NOMO-1 treated with dmso at 0.1 percent for 144 hours (cell line): ENCODE results near the gene IGFBP3.
"Not testable (repeated sequence)": the region's sequence is repeated elsewhere in the genome, so short reads cannot be mapped to it uniquely, and the experiment has no call there.

Experiments
- DNase-seq: peaks from one replicate; lab custom pipeline; 2025; ENCODE audit not compliant: unreplicated experiment; lab: John Stamatoyannopoulos, UW

Gene IGFBP3, protein sequence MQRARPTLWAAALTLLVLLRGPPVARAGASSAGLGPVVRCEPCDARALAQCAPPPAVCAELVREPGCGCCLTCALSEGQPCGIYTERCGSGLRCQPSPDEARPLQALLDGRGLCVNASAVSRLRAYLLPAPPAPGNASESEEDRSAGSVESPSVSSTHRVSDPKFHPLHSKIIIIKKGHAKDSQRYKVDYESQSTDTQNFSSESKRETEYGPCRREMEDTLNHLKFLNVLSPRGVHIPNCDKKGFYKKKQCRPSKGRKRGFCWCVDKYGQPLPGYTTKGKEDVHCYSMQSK

DNA sequence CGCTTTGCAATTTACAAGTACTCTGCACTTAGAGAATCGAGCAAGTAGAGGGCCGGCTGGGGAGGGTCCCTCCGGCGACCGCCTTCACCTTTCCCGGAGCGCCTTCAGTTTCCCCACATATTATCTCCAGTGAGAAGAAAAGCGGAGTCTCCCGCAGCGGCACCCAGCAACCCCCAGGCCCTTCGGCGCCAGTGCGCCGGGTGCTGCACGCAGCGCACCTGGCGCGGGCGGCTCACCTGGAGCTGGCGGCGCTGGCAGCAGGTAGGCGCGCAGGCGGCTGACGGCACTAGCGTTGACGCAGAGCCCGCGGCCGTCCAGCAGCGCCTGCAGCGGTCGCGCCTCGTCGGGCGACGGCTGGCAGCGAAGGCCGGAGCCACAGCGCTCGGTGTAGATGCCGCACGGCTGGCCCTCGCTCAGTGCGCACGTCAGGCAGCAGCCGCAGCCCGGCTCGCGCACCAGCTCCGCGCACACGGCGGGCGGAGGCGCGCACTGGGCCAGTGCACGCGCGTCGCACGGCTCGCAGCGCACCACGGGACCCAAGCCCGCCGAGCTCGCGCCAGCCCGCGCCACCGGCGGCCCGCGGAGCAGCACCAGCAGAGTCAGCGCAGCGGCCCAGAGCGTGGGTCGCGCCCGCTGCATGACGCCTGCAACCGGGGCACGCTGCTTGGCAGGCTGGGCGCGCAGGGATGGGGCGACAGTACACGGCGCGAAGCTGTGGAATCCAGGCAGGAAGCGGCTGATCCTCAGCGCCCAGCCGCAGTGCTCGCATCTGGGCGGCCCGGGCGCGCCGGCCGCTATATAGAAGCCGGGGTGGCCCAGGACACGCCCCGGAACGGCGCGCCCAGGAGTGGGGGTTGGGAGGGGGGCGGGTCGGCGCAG, at the start of gene IGFBP3:
IGFBP3 (minus strand) TSS at position 771 of the 879 bp plus-strand sequence; CDS start at position 639, 132 bp downstream.
- DNase-seq, result no peak

DNA sequence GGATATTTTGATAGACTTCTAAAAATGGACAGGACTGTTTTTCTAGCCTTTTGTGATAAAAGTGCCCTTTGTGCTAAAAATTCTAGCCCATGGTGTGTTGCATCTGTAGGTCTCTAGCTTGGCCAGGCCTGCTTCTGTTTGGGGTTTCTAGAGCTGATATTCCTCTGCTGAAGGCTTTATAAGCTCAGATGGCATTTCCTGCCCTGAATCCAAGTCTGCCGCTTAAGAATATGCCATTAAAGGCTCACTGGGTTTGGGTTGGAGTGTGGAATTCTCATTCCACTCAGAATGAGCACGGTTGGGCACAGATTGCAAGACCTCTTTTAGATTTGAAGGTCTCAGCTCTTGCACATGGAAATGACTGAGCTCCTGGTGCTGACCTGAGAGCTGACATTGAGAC, 49.4 kb upstream of the IGFBP3 start:
- DNase-seq, result no peak

DNA sequence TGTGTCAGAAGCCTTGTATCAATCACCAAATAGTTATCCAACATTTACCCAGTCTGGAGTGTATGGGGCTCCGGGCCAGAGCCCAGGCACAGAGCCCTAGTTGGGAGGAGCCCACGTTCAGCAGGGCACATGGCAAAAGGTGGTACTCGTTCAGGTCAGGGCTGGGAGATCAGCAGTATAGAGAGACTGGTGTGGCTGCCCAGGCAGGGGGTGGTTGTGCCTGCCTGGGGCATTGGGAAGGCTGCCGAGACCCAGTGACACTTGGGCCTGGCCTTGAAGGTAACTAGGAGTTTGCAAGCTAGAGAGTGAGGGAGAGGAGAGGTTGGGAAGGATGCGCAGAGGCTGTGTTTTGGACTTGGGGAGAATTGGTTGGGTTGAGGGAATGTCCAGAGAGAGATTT, 48.9 kb upstream of the IGFBP3 start:
- no peak for DNase-seq

DNA sequence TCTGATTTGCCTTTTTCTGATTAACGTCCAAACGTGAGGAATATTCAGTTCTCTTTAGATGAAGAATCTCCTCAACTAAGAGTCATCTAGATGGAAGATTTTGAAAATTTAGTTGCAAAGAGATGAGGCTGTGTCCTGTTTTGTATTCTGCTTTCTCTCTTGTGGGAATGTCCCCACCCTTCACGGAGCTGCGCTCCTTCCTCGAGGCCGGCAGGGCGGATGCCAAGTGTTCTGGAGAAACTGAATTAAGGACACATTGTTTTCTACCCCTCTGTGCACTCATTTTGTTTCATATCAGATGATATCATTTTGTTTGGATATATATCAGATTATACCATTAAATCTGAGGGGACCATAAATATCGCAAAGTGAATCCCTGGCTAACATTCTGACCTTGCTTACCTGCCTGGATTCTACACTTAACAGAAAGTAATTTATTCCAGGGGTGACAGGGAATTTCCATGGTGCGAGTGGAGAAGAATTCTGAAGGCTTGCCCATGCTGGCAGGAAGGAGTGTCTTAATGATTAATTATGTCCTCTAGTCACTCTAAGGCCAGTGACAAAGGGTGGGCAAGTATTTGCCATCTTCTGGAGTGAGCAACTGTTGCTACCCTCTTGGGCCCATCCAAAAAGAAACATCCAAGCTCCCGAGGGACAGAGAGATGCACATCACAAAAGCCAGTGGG, 47.9 kb upstream of the IGFBP3 start:
- DNase-seq, result no peak

DNA sequence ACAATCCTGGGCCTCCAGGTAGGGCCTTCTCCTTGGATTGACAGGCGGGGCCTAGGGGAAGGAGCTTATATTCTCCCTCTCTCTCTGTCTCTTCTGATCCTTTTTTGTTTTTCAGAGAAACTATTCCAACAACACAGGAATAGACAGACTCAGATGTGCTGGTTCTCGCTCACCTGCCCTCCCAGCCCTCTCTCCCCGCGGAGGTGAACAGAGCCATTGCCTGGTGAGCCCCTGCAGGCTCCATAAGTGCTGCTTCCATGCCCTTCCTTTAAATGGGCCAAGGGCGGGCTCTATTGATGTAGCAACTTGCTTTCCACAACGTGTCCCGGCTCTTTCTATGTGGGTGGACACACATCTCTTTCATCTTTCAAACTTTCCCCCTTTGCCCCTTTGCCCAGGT, 47.2 kb upstream of the IGFBP3 start:
- DNase-seq, result no peak

DNA sequence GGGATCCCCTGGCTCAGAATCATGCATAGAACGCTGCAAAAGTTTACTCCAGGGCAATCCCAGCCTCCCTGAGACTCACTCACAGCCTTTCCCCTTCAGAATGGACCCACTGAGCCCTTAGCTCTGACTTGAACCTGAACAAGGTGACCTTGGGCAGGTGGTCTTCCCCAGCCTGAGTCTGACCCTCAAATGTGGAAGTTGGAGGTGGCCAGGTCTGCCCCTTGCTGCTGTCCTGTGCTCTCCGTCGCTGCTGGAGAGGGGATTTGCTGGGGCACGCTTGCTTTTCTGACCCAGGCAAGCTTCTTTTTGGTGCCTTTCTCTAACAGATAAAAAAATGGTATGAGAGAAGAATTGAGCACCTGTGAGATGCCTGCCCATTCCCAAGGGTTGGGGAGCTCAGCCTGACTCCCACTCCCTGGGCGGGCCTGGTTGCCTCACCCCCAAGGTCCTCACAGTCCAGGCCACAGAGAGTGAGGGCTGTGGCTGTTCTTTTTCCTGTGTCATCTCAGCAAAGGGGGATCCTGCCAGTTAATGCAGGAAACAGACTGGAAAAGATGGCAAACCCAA, 46.6 kb upstream of the IGFBP3 start:
- DNase-seq, result no peak

DNA sequence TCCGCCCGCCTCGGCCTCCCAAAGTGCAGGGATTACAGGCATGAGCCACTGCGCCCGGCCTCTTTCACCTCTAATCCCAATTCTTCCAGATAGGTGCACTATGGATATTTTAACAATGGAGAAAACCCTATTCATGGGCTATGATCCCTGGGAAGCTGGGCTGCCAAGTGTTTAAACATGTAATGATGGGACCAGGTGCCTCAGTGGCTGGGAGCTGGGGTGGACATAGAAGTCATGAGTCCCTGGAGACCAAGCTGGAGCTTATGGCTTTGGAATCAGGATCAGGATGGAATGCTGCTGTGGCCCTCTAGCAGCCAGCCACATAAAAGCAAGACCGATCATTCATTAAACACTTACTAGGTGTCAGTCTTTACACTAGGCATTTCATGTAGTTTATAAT, 41.8 kb upstream of the IGFBP3 start:
- no peak for DNase-seq

DNA sequence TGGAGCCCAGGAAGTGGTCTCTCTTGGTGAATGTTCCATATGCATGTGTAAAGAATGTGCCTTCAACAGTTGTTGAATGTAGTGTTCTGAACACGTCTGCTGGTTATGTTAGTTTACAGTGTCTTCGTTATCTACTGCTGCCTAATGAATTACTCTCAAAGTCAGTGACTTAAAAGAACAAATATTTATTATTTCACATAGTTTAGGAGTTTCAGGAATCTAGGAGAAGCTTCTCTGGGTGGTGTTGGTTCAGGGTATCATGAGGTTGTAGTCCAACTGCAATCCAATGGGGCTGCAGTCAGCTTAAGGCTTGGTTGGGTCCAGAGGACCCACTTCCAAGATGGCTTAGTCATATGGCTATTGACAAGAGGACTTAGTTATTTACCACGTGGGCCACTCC, 36.6 kb upstream of the IGFBP3 start:
- DNase-seq, result no peak

DNA sequence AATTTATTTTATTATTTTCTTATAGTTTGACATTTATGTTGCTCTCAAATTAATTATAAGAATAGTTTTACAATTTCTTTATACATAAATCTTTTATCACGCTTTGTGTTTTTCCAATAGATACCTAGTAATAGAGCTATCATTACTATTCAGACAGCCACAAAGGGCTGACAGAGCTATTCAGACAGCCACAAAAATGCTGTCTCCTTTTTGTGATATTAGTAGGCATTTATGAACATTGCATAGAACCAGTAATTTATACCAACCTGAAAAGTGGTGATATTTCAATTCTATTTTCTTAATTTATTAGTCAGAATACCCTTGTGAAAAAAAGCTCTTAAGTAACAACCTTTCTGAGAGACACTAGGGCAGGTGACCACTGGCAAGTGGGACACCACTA, 34.2 kb upstream of the IGFBP3 start:
- no peak for DNase-seq

DNA sequence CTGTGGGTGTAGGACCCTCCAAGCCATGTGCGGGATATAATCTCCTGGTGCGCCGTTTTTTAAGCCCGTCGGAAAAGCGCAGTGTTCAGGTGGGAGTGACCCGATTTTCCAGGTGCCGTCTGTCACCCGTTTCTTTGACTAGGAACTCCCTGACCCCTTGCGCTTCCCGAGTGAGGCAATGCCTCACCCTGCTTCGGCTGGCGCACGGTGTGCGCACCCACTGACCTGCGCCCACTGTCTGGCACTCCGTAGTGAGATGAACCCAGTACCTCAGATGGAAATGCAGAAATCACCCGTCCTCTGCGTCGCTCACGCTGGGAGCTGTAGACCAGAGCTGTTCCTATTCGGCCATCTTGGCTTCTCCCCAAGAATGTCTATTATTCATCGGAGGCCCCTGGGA, 32.0 kb upstream of the IGFBP3 start:
- DNase-seq, result not testable (repeated sequence)

DNA sequence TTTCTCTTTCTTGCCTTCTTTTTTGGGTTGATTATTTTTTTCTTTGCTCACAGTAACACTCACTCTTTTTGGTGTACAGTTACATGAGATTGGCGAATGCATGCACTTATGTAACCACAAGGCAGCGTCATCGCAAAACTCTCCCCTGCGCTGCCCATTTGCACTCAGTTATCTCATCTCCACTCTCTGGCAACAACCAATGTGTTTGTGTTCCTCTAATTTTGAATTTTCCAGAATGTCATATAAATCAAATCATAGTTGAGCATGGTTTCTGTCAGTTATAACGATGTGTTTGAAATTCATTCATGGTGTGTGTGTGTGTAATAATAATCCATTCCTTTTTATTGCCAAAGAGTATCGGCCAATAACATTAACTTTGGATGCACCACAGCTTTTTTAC, 23.0 kb upstream of the IGFBP3 start:
- no peak for DNase-seq

DNA sequence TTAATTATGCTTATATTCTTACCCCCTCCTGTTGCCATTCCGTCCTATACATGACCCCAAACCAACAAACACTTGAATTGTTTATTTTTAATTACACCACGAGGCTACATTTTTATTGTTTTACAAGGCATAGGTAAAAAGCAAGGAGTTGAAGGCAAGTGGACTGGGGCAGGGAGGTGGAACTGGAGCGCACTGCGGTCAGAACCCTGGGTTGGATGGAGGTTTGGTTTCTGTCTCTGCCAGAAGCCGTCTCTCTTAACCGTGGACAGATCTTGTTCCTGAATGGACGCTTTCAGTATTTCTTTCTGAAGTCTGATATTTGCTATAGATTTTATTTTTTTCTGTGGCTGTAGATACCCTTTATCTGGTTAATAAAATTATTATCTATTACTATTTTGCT, 19.9 kb upstream of the IGFBP3 start:
- no peak for DNase-seq

DNA sequence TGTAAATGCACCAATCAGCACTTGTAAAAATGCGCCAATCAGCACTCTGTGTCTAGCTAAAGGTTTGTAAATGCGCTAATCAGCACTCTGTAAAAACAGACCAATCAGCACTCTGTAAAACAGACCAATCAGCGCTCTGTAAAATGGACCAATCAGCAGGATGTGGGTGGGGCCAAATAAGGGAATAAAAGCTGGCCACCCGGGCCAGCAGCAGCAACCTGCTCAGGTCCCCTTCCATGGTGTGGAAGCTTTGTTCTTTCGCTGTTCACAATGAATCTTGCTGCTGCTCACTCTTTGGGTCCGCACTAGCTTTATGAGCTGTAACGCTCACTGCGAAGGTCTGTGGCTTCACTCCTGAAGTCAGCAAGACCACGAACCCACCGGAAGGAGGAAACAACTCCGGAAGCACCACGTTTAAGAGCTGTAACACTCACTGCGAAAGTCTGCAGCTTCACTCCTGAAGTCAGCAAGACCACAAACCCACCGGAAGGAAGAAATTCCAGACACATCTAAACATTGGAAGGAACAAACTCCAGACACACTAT, 19.2 kb upstream of the IGFBP3 start:
- not testable (repeated sequence) for DNase-seq

DNA sequence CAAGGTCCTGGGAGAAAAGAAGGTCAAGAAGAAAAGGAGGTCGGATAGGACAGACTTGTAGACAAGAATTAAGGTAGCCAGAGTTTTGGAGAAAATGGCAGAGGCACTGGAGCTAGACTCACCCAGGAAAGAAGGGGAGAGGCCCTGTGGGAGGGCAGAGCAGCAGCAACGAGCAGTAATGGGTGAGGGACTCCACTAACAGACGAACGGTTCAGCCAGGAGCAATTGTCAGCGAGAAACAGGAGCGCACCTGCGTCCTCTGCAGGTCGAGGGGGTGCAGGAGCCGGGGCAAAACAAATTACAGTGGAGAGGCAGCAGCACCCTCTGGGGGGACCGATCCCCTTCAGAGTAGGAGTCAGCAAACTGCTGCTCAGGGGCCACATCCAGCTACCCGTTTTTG, 18.5 kb upstream of the IGFBP3 start:
- DNase-seq, result no peak

DNA sequence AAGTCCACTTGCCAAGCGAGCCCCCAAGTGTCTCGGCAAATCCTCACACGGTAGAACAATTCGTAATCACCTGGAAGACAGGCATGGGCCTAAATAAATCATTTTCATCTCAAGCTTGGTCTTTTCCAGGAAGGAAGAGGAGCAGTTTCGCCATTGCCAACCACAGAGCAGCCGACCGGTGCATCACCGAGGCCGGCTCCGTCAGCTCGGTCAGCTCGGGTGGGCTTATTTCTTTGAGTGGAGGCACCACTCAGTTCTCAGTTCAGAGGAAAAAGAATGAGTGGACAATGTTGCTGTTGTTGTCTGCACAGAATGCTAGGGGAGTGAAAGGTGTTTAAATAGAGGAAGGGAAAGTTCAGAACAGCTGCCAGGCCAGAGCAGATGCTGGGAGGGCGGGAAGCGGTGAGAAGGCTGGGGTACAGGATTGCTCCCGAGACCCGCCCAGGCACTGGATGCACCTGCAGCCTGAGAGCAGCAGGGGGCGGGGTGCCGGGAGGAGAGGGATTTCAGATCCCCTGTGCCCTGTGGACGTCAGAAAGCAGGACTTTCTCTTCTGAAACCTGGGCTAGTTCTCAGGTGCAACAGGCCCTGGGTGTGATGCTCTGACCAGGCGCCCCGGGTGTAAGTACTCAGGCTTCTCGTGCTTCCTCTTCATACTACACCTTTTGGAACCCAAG, 17.7 kb upstream of the IGFBP3 start:
- no peak for DNase-seq

DNA sequence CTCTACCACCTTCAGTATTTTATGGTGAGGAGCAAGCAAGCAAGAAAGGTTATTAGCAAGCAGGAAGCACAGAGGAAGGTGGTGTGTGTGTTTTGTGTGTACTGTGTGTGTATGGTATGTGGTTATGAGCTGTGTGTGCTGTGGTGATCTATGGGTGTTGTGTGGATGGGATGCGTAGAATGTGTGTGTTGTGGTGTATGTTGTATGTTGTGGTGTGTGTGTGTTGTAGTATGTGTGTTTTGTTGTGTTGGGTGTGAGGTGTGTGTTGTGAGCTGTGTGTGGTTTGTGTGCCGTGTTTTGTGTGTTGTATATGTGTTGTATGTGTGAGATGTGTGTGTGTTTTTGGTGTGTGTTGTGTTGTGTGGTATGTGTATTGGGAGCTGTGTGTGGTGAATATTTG, 16.8 kb upstream of the IGFBP3 start:
- no peak for DNase-seq

DNA sequence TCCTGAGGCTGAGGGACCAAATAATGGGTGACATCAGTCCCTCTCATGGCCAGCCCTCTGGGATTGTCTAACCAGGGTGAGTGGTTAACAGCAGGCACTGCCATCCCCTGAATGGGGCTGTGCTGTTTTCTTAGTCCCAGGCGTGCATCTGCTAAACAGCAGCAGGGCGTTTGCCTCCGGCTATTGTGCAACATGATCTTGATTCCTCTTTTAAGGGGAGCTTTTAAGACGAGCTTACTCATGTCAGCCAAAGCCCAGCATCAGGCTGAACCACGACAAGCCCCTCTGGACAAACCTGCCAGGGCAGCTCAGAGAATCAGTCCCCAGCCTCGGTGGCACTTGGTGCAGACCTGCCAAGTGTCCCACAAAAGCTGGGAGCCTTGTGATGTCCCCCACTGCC, 16.2 kb upstream of the IGFBP3 start:
- DNase-seq, result peak; percentile 59

DNA sequence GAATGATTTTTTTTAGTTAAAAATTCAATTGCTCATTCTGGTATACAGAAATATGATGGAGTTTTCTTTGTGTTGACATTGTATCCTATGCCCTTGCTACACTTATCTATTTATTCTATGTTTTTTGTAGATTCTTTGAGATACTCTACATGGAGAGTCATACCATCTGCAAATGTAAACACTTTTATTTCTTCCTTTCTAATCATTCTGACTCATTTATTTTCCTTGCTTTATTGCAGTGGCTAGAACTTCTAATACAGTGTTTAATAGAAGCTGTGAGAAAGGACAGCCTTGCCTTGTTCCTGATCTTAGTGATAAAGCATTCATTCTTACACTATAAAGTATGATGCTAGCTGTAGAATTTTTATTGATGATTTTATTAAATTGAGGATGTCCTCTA, 9.9 kb upstream of the IGFBP3 start:
- DNase-seq, result no peak

DNA sequence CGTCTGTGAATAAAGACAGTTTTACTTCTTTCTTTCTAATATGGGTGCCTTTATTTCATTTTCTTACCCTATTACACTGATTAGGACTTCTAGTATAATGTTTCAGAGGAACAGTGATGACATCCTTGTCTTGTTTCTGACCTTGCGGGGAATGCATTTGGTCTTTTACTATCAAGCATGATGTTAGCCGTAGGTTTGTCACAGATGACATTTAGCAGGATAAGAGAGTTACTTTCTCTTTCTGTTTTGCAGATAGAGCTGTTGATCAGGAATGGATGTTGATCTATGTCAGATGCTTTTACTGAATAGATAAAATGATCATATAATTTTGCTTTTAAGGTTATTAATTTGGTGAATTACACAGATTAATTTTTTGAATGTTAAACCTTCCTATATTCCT, 6.6 kb upstream of the IGFBP3 start:
- no peak for DNase-seq

DNA sequence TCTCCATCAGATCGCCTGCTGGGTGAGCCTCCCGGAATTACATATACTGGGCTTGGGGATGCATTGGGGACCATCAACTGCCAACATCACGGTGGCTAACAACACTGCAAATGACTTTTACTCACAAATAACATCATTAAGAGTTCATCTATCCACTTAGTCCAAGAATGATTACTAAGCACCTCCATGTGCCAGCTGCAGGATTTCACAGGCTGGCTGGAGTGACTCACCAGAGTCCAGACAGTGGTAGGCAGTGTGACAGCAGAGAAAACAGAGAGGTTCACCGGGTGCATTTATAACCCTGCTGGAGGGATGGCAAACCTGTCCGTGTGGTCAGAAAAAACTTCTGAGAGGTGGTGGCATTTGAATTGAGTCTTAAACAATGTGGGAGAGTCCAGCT, 3.2 kb upstream of the IGFBP3 start:
- no peak for DNase-seq

DNA sequence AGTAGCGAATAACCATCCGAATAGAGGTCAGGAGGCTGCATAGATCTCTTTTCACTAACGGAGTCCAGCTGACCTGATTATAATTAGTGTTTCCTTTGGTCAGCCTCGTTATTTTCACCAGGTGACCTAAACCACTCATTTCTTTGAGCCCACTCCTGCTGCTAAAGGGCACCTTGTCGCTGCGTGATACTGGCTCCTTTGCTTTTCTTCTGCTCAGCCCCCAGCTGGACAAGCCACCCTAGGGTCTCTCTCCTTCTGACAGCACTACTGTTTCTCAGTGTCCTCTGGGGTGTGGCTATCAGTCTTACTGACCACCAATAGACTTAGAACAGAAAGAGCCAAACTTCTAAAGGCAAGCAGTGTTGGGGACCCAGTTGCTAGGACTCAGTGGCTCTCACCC, 2.7 kb upstream of the IGFBP3 start:
- DNase-seq, result no peak
